K562 (cell line): ENCODE measurements around the gene KLHL18. TPM values are rescaled to one million over a fixed set of nuclear protein-coding genes. Genes with fewer than 3 reads are reported as not detected.
A peak's percentile ranks its signal among the peaks of the same experiment; 100 is the strongest.

Experiments
- ATAC-seq: fragments of 200-7000 bp; cut with Tn5 transposase; 3 replicates; pipeline ENCODE4 v1.9.1; 2020; ENCODE audit warnings: moderate library complexity
- BruUV-seq: library from RNA; stranded (reverse); fragments of 400-500 nt; replicated peaks from 2 replicates; lab custom pipeline; 2021; lab: Mats Ljungman, UMichigan
- CTCF ChIA-PET: fragments of 300-600 bp; formaldehyde crosslinking; extraction: SDS; loops from one replicate; lab custom pipeline; 2021; ENCODE audit warnings: low intra/inter-chr PET ratio; lab: Yijun Ruan, JAX
- POLR2A ChIA-PET: fragments of 300-600, 350-650 bp; sonication (Branson Sonifier 250); formaldehyde crosslinking; extraction: SDS; loops from one replicate; lab custom pipeline; 2021; ENCODE audit warnings: antibody characterized with exemption, inconsistent platforms; lab: Yijun Ruan, JAX
- DNase-seq, 4 experiments: peaks; one replicate each; pipeline versions ENCODE4 v3.0.0 to v3.0.0-alpha.2; 2011 to 2018; ENCODE audit warnings: low spot score in 3 of 4, mixed read lengths in 3 of 4; ENCODE audit errors: extremely low read depth in 1 of 4
- FAIRE-seq: peaks from 2 replicates; lab custom pipeline; 2011; peaks lifted over from hg19 to GRCh38; lab: Jason Lieb, UNC
- H2AFZ ChIP-seq: 2 replicates; pipeline ENCODE4 v1.6.0; 2011; ENCODE audit warnings: low read depth, low read length, control low read depth, inconsistent platforms
- H3K27ac ChIP-seq: fragments of 200-600 bp; 3 replicates; pipeline ENCODE4 v1.8.0; 2011; ENCODE audit warnings: low read depth, mild to moderate bottlenecking, control low read depth, inconsistent platforms, low read length, moderate library complexity, mixed read lengths; ENCODE audit errors: extremely low read depth
- H3K27me3 ChIP-seq, 2 experiments: fragments of 300-600 bp in 1 of 2; 2 replicates in 1 of 2; 3 replicates in 1 of 2; pipeline versions ENCODE4 v1.6.0 to v1.8.0; 2011; ENCODE audit warnings: inconsistent platforms in 2 of 2, low read length in 2 of 2, mild to moderate bottlenecking in 1 of 2, mixed read lengths in 1 of 2, moderate library complexity in 1 of 2; ENCODE audit not compliant: control insufficient read depth in 2 of 2, insufficient read depth in 2 of 2
- H3K36me3 ChIP-seq: fragments of 300-600 bp; 3 replicates; pipeline ENCODE4 v1.8.0; 2011; ENCODE audit warnings: mild to moderate bottlenecking, low read length, inconsistent platforms; ENCODE audit not compliant: control insufficient read depth, insufficient read depth
- H3K4me1 ChIP-seq, 2 experiments: fragments of 200-600 bp in 1 of 2; replicated peaks in 1 of 2; 2 replicates in 1 of 2; 3 replicates in 1 of 2; pipeline versions ENCODE4 v1.5.1 to v1.8.0; 2011; ENCODE audit warnings: inconsistent platforms in 2 of 2, low read length in 2 of 2, mild to moderate bottlenecking in 1 of 2, mixed read lengths in 1 of 2, moderate library complexity in 1 of 2; ENCODE audit not compliant: control insufficient read depth in 2 of 2, insufficient read depth in 2 of 2
- H3K4me2 ChIP-seq: 2 replicates; pipeline ENCODE4 v1.6.1; 2011; ENCODE audit warnings: low read length, control low read depth, inconsistent platforms, mixed read lengths; ENCODE audit not compliant: insufficient read depth
- H3K4me3 ChIP-seq: fragments of 200-600 bp; sonication (generic), shearing (Covaris generic); 2 replicates; pipeline ENCODE4 v1.5.1; 2016; ENCODE audit warnings: control low read depth, inconsistent platforms
- H3K79me2 ChIP-seq: fragments of 200-600 bp; 3 replicates; pipeline ENCODE4 v1.8.0; 2011; ENCODE audit warnings: low read length, inconsistent platforms; ENCODE audit not compliant: control insufficient read depth, insufficient read depth
- H3K9ac ChIP-seq, 2 experiments: 2 replicates each; pipeline versions ENCODE4 v1.6.0 to v1.6.1; 2011; ENCODE audit warnings: low read depth in 2 of 2, low read length in 2 of 2, control low read depth in 1 of 2, inconsistent platforms in 1 of 2, mild to moderate bottlenecking in 1 of 2, mixed read lengths in 1 of 2; ENCODE audit not compliant: insufficient read depth in 1 of 2
- H3K9me1 ChIP-seq: one replicate; pipeline ENCODE4 v1.6.0; 2011; ENCODE audit warnings: inconsistent platforms, mild to moderate bottlenecking, low read length, moderate library complexity; ENCODE audit not compliant: control insufficient read depth, insufficient read depth
- H3K9me3 ChIP-seq: replicated peaks from 2 replicates; pipeline ENCODE4 v1.5.1; 2011; ENCODE audit warnings: low read depth, low read length, inconsistent platforms; ENCODE audit not compliant: control insufficient read depth, insufficient read depth
- H4K20me1 ChIP-seq: replicated peaks from 2 replicates; pipeline ENCODE4 v1.6.1; 2011; ENCODE audit warnings: low read length, inconsistent platforms, mixed read lengths; ENCODE audit not compliant: control insufficient read depth, insufficient read depth
- C11orf30 ChIP-seq: fragments of 450-650 bp; IDR thresholded peaks from 2 replicates; pipeline ENCODE4 v1.6.1; 2016; ENCODE audit warnings: low read depth, mild to moderate bottlenecking
- CREB3 ChIP-seq: fragments of 450-650 bp; conservative IDR thresholded peaks from 2 replicates; pipeline ENCODE4 v1.6.1; 2016; ENCODE audit warnings: missing genetic modification characterization, low read depth, mild to moderate bottlenecking, missing compliant biosample characterization, moderate library complexity
- E2F1 ChIP-seq: sonication (generic); formaldehyde crosslinking; IDR thresholded peaks from 2 replicates; pipeline ENCODE4 v1.8.1; 2023; ENCODE audit warnings: mild to moderate bottlenecking, missing genetic modification reagents, moderate library complexity
- ELF2 ChIP-seq: fragments of 250-450 bp; sonication (Bioruptor Pico); IDR thresholded peaks from 2 replicates; pipeline ENCODE4 v1.5.0; 2021; ENCODE audit warnings: mild to moderate bottlenecking
- HINFP ChIP-seq: fragments of 450-650 bp; conservative IDR thresholded peaks from 2 replicates; pipeline ENCODE4 v1.6.1; 2016; ENCODE audit warnings: missing genetic modification characterization, low read depth, mild to moderate bottlenecking, control low read depth, missing compliant biosample characterization
- HNRNPH1 ChIP-seq: fragments of 200-400 bp; formaldehyde crosslinking; optimal IDR thresholded peaks from 2 replicates; pipeline ENCODE3; 2017; ENCODE audit warnings: low read depth, mild to moderate bottlenecking, low read length, moderate library complexity
- KHSRP ChIP-seq: fragments of 450-650 bp; IDR thresholded peaks from 2 replicates; pipeline ENCODE4 v1.6.1; 2017
- LCOR ChIP-seq: sonication (generic); formaldehyde crosslinking; IDR thresholded peaks from 2 replicates; pipeline ENCODE4 v1.8.0; 2022; ENCODE audit warnings: mild to moderate bottlenecking, missing genetic modification reagents
- MAFF ChIP-seq: IDR thresholded peaks from 2 replicates; pipeline ENCODE4 v1.6.1; 2012; ENCODE audit warnings: low read length, improper control_type of control experiment
- MAFG ChIP-seq: fragments of 450-650 bp; conservative IDR thresholded peaks from 2 replicates; pipeline ENCODE4 v1.6.1; 2016; ENCODE audit warnings: missing genetic modification characterization, missing compliant biosample characterization
- MAFK ChIP-seq: IDR thresholded peaks from 2 replicates; pipeline ENCODE4 v1.6.1; 2011; ENCODE audit warnings: low read length, improper control_type of control experiment
- MBD2 ChIP-seq: sonication (generic); IDR thresholded peaks from 2 replicates; pipeline ENCODE4 v1.6.1; 2016; ENCODE audit warnings: low read depth, borderline replicate concordance
- NR1H2 ChIP-seq: sonication (generic); formaldehyde crosslinking; IDR thresholded peaks from 2 replicates; pipeline ENCODE4 v1.4.0; 2020; ENCODE audit warnings: mild to moderate bottlenecking, missing genetic modification reagents
- RBM14 ChIP-seq: fragments of 200-400 bp; formaldehyde crosslinking; IDR thresholded peaks from 2 replicates; pipeline ENCODE4 v1.6.1; 2018; ENCODE audit warnings: low read depth, mild to moderate bottlenecking, low read length, moderate library complexity, borderline replicate concordance; ENCODE audit not compliant: insufficient read depth
- ZNF212 ChIP-seq: fragments of 450-650 bp; formaldehyde crosslinking; IDR thresholded peaks from 2 replicates; pipeline ENCODE4 v1.4.0; 2020; ENCODE audit warnings: mild to moderate bottlenecking
- ZNF263 ChIP-seq: sonication (generic); formaldehyde crosslinking; IDR thresholded peaks from 2 replicates; pipeline ENCODE4 v1.8.0; 2022; ENCODE audit warnings: mild to moderate bottlenecking, missing genetic modification reagents, borderline replicate concordance
- ZNF316 ChIP-seq: fragments of 450-650 bp; IDR thresholded peaks from 2 replicates; pipeline ENCODE4 v1.6.1; 2016
- ZNF324 ChIP-seq: fragments of 250-450 bp; sonication (Bioruptor Pico); IDR thresholded peaks from 2 replicates; pipeline ENCODE4 v1.4.0; 2020; ENCODE audit warnings: mild to moderate bottlenecking
- ZNF347 ChIP-seq: fragments of 450-650 bp; formaldehyde crosslinking; IDR thresholded peaks from 2 replicates; pipeline ENCODE4 v1.4.0; 2020; ENCODE audit warnings: low read depth, mild to moderate bottlenecking, moderate library complexity
- in situ Hi-C: fragments of 300-500 bp; cut with MboI; formaldehyde crosslinking; loops from 4 replicates; pipeline ENCODE4 v1.15.0; 2018; ENCODE audit warnings: inconsistent platforms, mixed read lengths
- intact Hi-C: fragments of 100-400 bp; cut with micrococcal nuclease; formaldehyde crosslinking; loops from 2 replicates; pipeline ENCODE4 v1.14.2; 2022
- polyA plus RNA-seq, 8 experiments: library from polyadenylated mRNA; depleted of rRNA in 4 of 8; stranded (reverse) in 5 of 8; unstranded in 3 of 8; fragments of >200 nt; fragmentation: Nextera tagmentation in 2 of 8; fragmentation: Illumina TruSeq in 1 of 8; extraction: Ambion mirVana in 2 of 8; extraction: Trizol in 1 of 8; gene quantifications; 2 replicates each; pipeline versions ENCODE4 v1.2.1 to v1.2.3, GENCODE V29; 2011 to 2014; ENCODE audit warnings: inconsistent platforms in 1 of 8, missing spikeins in 1 of 8
- total RNA-seq, 7 experiments: library from RNA; depleted of rRNA in 6 of 7; stranded (reverse); fragments of >200 nt in 6 of 7; fragmentation: Illumina TruSeq in 2 of 7; extraction: Trizol in 2 of 7; gene quantifications; 2 replicates each; pipeline versions ENCODE4 v1.2.1 to v1.2.3, GENCODE V29; 2011 to 2021; ENCODE audit warnings: low replicate concordance in 1 of 7

The KLHL18 gene
- total and polyA plus RNA-seq, 9 of the 15 experiments (the other 6 are each of a cell fraction or from before 2014, with no cell fraction given) = 26.7 to 97.5 (median 48.7) TPM

- no peak overlapping the region for H3K27ac ChIP-seq
- POLR2A ChIA-PET = interaction anchor here (0.6 to 1.9 kb wide), 6 partner anchors 9 to 66 kb away, joined by 3 to 7 read pairs (median 4); no protein-coding TSS in a partner anchor
- H3K9ac ChIP-seq = no peak overlapping the region
- in situ Hi-C loops = no loop called here
- no peaks in the 10 kb centered on the region for H4K20me1 ChIP-seq
- FAIRE-seq (no peak), ATAC-seq (no peak)
- H3K4me1 ChIP-seq = peaks cover 8 to 13% of the 10 kb centered on the region in 2 experiments; a peak in 4 of 5 replicates
- H3K4me3 ChIP-seq = no peak overlapping the region
- intact Hi-C loops = no loop called here
- H3K27me3 ChIP-seq = no peaks in the 10 kb centered on the region
- CTCF ChIA-PET = no interaction called here
- H3K79me2 ChIP-seq = no peaks in the 10 kb centered on the region
- peak; percentile 96 for TF ChIP-seq C11orf30
- TF ChIP-seq ZNF212 (CRISPR knock-in tag) = no peak
- TF ChIP-seq ELF2 = no peak
- no peak for TF ChIP-seq ZNF263 (CRISPR knock-in tag)
- TF ChIP-seq MBD2 = no peak
- TF ChIP-seq ZNF347 (CRISPR knock-in tag) = no peak
- peak; percentile 98 for TF ChIP-seq ZNF316
- TF ChIP-seq RBM14 = no peak
- no peak for TF ChIP-seq HINFP (tag)
- no peak for TF ChIP-seq HNRNPH1
- no peak for TF ChIP-seq E2F1 (CRISPR knock-in tag)
- no peak for TF ChIP-seq CREB3 (tag)
- TF ChIP-seq NR1H2 (CRISPR knock-in tag) = no peak
- TF ChIP-seq MAFG (tag) = peak; percentile 93
- no peak for TF ChIP-seq ZNF324 (CRISPR knock-in tag)
- TF ChIP-seq KHSRP = no peak
- TF ChIP-seq LCOR = no peak
- peak; percentile 96 for TF ChIP-seq MAFF
- peak; percentile 97 for TF ChIP-seq MAFK
- TF ChIP-seq, all 486 proteins: peak for 5
- BruUV-seq = no TSS peak
- Histone ChIP-seq H3K9me3 (no peaks in the 10 kb centered on the region), H2AFZ (peak overlapping the region; percentile 23; the same call in 1 of the 2 replicates), H3K9me1 (no peaks in the 10 kb centered on the region), H3K36me3 (no peaks in the 10 kb centered on the region), H3K4me2 (peak overlapping the region; percentile 9; the same call in 1 of the 2 replicates)
- DNase-seq = no peak
Measured at GRCh38 chr3:47267490-47267824, 15.3 kb upstream of the KLHL18 start.
